ENCODE measurements around the gene PSMC3. TPM values are rescaled to one million over a fixed set of nuclear protein-coding genes. Genes with fewer than 3 reads are reported as not detected.

Gene PSMC3
- total RNA-seq, 3 donors from 2014 or later, result 98.5 to 168 (median 144) TPM

DNA sequence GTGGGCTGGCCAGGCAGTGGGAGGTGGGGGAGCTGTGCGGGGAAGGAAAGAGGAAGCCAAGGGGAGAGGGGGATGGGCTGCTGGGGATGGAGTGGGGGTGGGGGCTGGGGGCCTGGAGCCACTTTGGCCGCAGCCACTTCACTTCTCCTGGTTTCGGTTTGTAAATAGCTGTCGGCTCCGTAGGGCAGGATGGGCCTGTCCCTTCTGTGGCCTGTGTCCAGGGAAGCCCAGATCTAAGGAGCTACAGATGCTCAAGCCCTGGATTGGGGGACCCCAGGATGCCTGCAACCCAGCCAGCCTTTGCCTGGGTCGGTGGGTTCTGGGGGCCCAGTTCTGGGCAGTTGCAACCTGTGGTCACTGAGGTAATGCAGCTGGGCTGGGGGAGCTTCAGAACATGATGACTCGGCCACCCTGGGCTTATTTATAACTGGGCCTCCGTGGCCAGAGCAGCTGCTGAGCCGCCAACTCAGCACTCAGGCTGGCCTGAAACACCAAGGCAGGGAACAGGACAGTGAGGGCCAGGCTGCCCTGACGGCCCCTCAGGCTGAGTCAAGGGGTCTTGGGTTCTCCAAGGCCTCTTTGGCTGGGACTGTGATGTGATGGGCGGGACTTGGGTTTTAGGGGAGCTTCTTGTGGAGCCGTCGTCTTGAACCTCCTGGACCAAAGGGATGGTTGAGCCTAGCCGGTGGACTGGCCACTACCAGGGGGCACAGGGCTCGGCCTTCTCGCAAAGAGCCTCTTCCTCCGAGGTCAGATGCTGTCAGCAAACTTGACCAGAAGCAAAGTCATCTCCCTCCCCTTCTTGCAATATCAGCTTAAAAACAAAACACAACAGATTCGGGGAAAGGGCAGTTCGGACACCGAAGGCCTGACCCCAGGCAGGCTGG lies 32.8 kb downstream of the PSMC3 start:
- no peak for DNase-seq (ENCODE audit: low spot score in 2 of 2)
- TF ChIP-seq POLR2A (IDR thresholded peaks at IDR 0.05) (no peak), POLR2AphosphoS5 (IDR thresholded peaks at IDR 0.05) (no peak)
- TF ChIP-seq, protein P1, sequence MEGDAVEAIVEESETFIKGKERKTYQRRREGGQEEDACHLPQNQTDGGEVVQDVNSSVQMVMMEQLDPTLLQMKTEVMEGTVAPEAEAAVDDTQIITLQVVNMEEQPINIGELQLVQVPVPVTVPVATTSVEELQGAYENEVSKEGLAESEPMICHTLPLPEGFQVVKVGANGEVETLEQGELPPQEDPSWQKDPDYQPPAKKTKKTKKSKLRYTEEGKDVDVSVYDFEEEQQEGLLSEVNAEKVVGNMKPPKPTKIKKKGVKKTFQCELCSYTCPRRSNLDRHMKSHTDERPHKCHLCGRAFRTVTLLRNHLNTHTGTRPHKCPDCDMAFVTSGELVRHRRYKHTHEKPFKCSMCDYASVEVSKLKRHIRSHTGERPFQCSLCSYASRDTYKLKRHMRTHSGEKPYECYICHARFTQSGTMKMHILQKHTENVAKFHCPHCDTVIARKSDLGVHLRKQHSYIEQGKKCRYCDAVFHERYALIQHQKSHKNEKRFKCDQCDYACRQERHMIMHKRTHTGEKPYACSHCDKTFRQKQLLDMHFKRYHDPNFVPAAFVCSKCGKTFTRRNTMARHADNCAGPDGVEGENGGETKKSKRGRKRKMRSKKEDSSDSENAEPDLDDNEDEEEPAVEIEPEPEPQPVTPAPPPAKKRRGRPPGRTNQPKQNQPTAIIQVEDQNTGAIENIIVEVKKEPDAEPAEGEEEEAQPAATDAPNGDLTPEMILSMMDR (IDR thresholded peaks at IDR 0.05), result no peak
- no peak overlapping the region for H3K4me3 ChIP-seq
- H3K9me3 ChIP-seq, result no peaks in the 10 kb centered on the region
- H3K27me3 ChIP-seq, result no peaks in the 10 kb centered on the region
- H3K36me3 ChIP-seq, result no peaks in the 10 kb centered on the region
- H3K4me1 ChIP-seq, result no peaks in the 10 kb centered on the region
- intact Hi-C loops (cut with DNase I; ENCODE audit: low total_unique reads), result no loop called here
- peak overlapping the region; percentile 40 to 88 for H3K27ac ChIP-seq

- H3K27ac ChIP-seq, result peak overlapping the region; percentile 40 to 88
- H3K4me3 ChIP-seq, result no peak overlapping the region
- DNase-seq (ENCODE audit: low spot score in 2 of 2), result no peak
- TF ChIP-seq, protein P1 (IDR thresholded peaks at IDR 0.05), result no peak
- TF ChIP-seq POLR2A (IDR thresholded peaks at IDR 0.05) (no peak), POLR2AphosphoS5 (IDR thresholded peaks at IDR 0.05) (no peak)
- H3K9me3 ChIP-seq, result no peaks in the 10 kb centered on the region
- no peaks in the 10 kb centered on the region for H3K4me1 ChIP-seq
- no peaks in the 10 kb centered on the region for H3K36me3 ChIP-seq
- no peaks in the 10 kb centered on the region for H3K27me3 ChIP-seq
- intact Hi-C loops (cut with DNase I; ENCODE audit: low total_unique reads), result no loop called here
These were observed 33.6 kb downstream of the PSMC3 start for GRCh38 chr11:47392546-47393162.

DNA sequence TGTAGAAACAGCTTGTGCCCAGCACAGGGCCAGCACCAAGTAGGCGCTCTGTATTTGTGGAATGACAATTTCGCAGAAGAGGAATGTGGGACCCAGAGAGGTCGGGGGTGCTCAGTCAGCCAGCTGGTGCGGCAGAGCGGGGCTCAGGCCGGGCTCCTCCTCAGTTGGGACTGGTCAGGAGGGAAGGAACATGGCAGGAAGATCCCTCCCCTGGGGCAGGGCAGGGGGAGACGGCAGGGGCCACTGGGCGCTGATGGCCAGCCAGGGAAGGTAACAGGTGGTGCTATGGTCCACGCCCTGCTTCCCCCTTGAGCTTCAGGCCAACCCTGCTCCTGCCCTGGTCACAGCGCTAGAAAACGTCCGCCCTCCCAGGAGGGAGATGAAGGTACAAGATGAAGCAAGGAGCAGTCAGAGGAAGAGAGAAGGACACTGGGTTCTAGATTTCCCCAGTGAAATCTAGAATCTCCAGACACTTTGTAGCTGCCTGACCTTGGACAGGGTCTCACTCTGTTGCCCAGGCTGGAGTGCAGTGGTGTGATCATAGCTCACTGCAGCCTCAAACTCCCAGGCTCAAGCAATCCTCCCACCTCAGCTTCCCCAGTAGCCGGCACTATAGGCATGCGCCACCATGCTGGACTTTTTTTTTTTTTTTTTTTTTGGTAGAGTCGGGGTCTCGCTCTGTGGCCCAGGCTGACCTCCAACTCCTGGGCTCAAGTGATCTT lies 34.4 kb downstream of the PSMC3 start:
- Histone ChIP-seq H3K4me1 (no peaks in the 10 kb centered on the region), H3K9me3 (no peaks in the 10 kb centered on the region), H3K36me3 (no peaks in the 10 kb centered on the region), H3K27ac (no peak overlapping the region), H3K4me3 (no peak overlapping the region), H3K27me3 (no peaks in the 10 kb centered on the region)
- TF ChIP-seq POLR2AphosphoS5 (IDR thresholded peaks at IDR 0.05) (no peak), POLR2A (IDR thresholded peaks at IDR 0.05) (no peak)
- TF ChIP-seq, protein P1 (IDR thresholded peaks at IDR 0.05), result no peak
- intact Hi-C loops (cut with DNase I; ENCODE audit: low total_unique reads), result no loop called here
- DNase-seq (ENCODE audit: low spot score in 2 of 2), result no peak

- H3K27me3 ChIP-seq, result no peaks in the 10 kb centered on the region
- intact Hi-C loops (cut with DNase I; ENCODE audit: low total_unique reads), result no loop called here
- H3K36me3 ChIP-seq, result no peaks in the 10 kb centered on the region
- no peak overlapping the region for H3K27ac ChIP-seq
- no peaks in the 10 kb centered on the region for H3K4me1 ChIP-seq
- H3K4me3 ChIP-seq, result no peak overlapping the region
- H3K9me3 ChIP-seq, result no peaks in the 10 kb centered on the region
- TF ChIP-seq, protein P1 (IDR thresholded peaks at IDR 0.05), result no peak
- TF ChIP-seq POLR2AphosphoS5 (IDR thresholded peaks at IDR 0.05) (no peak), POLR2A (IDR thresholded peaks at IDR 0.05) (no peak)
- DNase-seq (ENCODE audit: low spot score in 2 of 2), result no peak
These were observed 35.1 kb downstream of the PSMC3 start for GRCh38 chr11:47391077-47391583.

All from breast epithelium (tissue), 4 donors.